NCI-H2196 treated with DMSO at 0.1 percent for 48 hours (cell line): ENCODE results near the gene UBE2L3.
"Not testable (repeated sequence)": the region's sequence is repeated elsewhere in the genome, so short reads cannot be mapped to it uniquely, and the experiment has no call there.

Experiments used
- DNase-seq: peaks from one replicate; lab custom pipeline; 2025; ENCODE audit not compliant: unreplicated experiment; lab: John Stamatoyannopoulos, UW

UBE2L3 gene

GRCh38 chr22:21599053-21599893, 31.8 kb downstream of the UBE2L3 start:
- no peak for DNase-seq

DNA sequence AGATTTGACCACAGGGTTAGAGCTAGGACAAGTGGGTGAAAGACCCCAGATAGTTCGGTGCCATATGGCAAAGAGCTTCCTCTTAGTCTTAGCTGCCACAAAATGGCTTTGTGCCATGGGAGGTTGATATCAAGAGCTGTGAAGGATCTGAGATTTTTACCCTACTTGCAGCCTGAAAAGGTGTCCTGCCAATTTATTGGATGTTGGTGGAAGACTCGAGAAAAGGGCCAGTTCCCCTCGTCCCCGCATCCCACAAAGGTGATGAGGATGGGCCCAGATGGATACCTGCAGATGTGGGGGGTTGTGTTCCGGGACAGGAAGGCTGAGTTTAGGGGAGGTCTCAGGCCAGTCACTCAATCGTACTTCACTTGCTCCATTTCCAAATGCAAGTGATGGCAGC, 35.1 kb downstream of the UBE2L3 start:
- no peak for DNase-seq

GRCh38 chr22:21603973-21604372, 36.5 kb downstream of the UBE2L3 start:
- DNase-seq = no peak

DNA sequence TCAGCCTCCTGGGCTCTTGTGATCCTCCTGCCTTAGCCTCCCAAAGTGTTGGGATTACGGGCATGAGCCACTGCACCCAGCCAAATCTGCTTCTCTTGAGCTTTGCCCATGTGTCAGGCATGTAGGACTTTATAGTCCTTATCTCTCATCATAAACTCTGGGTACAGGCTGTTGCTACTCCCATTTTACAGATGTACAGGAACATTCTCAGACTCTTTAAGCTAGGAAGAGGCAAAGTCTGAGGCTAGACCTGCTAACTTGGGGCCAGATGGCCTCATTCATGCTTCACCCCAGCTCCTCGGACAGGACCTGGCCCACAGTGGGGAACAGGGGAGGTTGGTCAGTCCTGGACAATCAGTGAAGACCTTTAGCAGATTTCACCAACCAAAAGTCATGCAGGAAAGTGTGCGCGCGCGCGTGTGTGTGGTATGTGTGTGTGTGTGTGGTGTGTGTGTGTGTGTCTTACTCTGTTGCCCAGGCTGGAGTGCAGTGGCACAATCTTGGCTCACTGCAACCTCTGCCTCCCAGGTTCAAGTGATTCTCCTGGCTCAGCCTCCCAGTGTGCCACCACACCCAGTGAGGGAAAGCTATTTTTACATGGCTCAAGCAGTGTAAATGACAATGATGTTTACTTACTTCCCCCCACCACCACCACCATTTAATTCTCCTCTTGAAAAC, 38.5 kb downstream of the UBE2L3 start:
- DNase-seq = no peak

DNA sequence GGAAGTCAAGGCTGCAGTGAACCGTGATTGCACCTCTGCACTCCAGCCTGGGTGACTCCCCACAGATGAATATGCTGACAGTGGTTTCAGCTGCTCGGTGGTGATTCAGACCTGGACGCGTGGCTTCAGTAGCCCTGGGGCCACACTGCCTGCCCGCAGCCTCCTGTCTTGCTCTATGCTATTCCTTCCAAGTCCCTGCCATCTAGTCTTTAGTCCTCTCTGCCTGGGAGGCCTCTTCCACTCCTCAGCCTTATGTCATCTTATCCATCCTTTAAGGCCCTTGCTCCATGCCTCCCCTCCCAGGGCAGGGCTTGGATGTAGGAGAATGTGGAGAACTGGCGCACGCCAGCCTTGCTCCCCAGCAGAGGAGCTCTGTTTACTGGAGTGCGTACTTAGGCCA, 39.3 kb downstream of the UBE2L3 start:
- no peak for DNase-seq

GRCh38 chr22:21609556-21610157, 42.1 kb downstream of the UBE2L3 start:
- not testable (repeated sequence) for DNase-seq

DNA sequence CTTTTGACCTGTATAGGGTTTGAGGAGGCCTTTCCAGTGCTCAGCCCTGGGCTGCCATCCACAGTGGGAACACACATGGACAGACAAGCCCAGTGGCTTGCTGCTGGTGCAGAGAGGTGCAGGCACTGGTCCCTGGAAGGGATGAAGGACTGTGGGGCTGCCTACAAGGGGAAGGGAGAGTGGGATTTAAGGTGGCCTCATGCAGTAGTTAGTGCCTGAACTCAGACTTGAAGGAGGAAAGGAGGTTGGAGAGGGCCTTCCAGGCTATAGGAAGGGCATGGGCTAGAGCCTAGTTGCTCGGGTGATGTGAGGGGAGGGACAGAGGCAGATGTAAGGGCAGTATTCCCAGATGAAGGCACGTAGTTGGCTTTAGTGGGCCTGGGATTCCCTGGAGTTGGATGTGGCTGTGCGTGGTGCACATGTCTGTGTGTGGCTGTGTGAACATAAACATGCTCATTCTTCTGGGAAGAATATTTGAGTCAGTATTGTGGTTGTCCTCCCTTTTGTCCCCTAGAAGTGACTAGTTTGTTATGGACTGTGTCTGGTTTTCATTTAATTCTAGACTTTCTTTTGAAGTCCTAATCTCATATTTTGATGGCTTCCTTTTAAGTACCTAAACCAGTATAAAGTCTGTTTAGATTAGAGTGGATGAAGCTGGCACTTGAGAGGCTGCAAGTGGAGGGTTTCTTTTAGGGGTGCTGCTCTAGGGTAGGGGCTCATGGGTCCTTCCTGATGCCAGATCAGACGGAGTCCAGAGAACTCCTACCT, 43.9 kb downstream of the UBE2L3 start:
- no peak for DNase-seq

- no peak for DNase-seq
Measured at GRCh38 chr22:21612858-21613257, 45.3 kb downstream of the UBE2L3 start.

- no peak for DNase-seq
Measured at GRCh38 chr22:21613553-21614233, 46.2 kb downstream of the UBE2L3 start.

DNA sequence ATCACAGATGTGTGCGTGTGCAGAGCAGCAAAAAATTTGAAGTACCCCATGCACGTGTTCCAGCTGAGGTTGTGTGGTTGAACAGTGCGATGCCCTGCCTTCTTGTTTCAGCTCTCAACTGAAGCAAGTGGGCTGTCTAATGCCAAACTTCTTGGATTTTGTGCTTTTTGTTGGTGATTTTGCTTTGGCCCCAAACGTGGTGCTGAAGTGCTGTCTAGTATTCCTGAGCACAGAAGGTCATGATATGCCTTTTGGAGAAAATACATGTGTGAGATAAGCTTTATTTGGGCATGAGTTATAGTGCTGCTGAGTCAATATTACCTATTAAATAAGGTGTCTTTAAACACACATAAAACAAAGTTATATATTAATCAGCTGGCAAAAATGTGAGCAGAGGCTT, 48.2 kb downstream of the UBE2L3 start:
- no peak for DNase-seq

- DNase-seq = not testable (repeated sequence)
Measured at GRCh38 chr22:21617337-21617736, 49.8 kb downstream of the UBE2L3 start.

DNA sequence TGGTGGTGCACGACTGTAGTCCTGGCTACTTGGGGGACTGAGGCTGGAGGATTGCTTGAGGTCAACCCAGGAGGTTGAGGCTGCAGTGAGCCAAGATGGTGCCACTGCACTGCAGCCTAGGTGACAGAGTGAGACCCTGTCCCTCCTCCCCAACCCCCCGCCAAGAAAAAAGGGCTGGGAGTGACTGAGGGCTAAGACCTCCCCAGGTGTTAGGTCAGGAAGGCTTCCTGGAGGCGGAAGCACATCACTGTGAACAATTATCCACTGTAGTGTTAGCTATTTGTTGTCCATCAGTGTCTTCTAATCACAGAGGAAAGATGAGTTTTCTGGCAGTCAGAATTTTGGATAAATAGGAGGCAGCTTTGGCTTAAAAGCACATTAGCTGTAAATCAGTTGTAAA, 53.5 kb downstream of the UBE2L3 start:
- DNase-seq = no peak

DNA sequence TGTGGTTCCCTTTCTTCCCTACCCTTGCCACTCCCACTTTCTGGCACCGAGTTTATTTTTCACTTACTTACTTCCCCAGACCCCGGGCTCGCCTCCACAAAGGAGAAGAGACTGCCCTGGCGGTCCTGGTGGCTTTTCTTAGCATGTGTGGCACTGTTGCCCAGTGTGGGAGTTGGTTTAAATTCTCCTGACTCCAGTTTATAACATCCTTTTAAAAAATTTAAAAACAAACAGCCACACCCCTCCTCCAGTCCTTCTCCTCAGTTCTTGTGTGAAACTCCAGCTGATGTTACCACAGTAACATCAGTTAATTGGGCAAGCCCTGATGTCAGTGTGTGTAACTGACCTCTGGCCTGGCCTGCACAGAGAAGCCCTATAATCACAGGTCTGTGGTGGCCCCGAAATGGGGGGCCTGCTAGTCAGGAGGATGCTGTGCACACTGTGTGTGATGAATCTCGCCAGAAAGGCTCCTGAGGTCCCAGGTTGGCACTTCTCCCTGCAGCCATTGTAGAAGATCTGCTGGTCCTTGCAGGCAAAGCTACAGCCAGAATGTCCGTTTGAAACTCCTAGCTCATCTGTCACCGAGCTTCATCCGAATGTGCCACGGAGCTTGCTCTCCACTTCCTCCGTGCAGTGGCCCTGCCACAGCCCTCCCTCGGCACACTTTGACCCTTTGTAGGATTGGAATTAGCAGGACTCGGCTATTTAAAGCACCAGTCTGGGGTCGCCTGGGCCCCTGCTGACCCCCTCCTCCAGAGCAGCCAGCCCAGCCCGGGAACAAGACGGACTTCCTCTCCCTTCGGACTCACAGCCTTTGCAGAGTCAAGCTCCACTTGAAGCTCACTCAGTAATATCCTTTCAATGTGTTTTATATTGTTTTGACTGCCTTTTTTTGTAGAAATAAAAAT, 54.8 kb downstream of the UBE2L3 start:
- DNase-seq = no peak

GRCh38 chr22:21622919-21623647, 55.6 kb downstream of the UBE2L3 start:
- DNase-seq = no peak

DNA sequence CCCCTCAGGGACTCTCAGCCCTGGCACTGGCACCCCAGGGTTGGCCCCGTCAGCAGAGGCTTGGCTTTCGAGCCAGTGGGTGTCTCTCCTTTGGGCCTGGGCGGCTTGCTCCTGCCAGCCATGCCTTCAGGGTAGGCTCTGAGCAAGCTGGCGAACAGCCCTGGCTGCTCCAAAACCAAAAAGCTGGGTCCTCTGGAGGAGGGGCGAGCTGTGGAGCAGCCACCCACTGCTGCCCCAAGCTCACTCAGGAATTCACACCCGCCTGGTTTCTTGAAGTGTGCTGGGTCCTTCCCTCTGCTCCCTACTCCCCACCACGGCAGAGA, 56.1 kb downstream of the UBE2L3 start:
- DNase-seq = no peak

DNA sequence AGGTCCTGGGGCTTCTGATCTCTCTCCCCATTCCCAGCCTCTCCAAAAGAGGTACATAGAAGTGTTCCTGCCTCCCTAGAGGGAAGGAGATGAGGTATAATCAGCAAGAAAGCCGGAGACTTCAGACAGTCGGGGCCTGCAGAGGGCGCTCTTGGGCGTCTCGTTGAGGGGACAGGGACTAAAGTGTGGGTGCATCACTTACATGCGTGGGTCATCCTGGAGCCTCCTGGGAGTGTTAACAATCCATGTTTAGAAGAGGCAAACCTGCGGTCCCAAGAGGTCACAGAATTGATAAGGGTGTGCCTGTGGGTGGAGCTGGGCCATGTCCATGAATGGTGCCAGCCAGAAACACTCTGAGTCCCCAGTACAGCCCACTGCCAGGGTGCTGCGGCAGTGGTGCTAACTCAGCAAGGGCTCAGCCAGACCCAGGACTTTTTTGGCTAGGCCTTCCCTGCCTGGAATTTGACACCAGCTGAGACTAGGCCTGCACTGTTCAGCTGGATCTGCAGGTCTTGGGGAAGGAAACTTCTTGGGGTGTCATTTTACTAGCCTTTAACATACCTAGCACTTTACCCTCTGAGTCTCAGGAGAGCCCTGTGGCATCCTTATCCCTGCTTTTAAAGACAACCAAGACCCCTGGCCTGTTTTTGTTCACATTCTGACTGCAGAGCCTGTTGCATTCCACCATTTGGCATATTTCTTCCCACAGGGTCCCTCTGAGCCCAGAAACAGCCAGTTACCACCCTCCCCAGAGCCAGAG, 56.8 kb downstream of the UBE2L3 start:
- no peak for DNase-seq

GRCh38 chr22:21624880-21625791, 57.6 kb downstream of the UBE2L3 start:
- DNase-seq = no peak
